Measurements from ENCODE around the gene CPT1C. TPM values are rescaled to one million over a fixed set of nuclear protein-coding genes. Genes with fewer than 3 reads are reported as not detected.

CPT1C gene
- total and polyA plus RNA-seq, 2 of the 8 experiments (the other 6 are each of a cell fraction or from before 2014, with no cell fraction given): 79.6 to 91.8 TPM

DNA sequence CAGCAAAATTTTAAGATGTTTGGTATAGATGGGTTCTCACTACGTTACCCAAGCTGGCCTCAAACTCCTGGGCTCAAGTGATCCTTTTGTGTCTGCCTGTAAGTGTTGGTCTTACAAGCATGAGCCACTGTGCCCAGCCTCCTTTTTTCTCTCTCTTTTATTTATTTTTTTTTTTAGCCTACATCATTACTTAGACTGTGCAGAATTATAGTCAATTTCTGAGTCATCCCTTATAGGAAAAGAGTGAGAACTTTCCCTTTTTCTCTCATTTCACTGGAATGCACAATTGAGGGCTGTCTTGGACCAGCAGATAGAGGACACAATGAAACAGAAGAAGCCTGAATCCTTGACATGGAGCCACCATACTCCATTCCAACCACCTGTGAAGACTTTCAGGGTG lies 58.9 kb downstream of the CPT1C start (continued):
- TF ChIP-seq HDAC6 (IDR thresholded peaks at IDR 0.05; ENCODE audit: low read depth, low read length) (no peak), SRF (IDR thresholded peaks at IDR 0.05; ENCODE audit: low read depth, low read length) (no peak), RAD21 (IDR thresholded peaks at IDR 0.05 in 1 of 2, conservative IDR thresholded peaks at IDR 0.05 in 1 of 2; ENCODE audit: low read depth in 2 of 2, low read length in 2 of 2) (no peak), ASH2L (IDR thresholded peaks at IDR 0.05; ENCODE audit: low read length) (no peak), SP1 (IDR thresholded peaks at IDR 0.05; ENCODE audit: low read depth, low read length) (no peak), CBX8 (IDR thresholded peaks at IDR 0.05; ENCODE audit: borderline replicate concordance, low read depth, low read length) (no peak), EZH2 (IDR thresholded peaks at IDR 0.05; ENCODE audit: low read depth, low read length, severe bottlenecking) (no peak)
- TF ChIP-seq, protein P1, sequence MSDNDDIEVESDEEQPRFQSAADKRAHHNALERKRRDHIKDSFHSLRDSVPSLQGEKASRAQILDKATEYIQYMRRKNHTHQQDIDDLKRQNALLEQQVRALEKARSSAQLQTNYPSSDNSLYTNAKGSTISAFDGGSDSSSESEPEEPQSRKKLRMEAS (IDR thresholded peaks at IDR 0.05): no peak

Measured in H1 (cell line).